ENCODE results near the gene ZFPM1.

Gene ZFPM1

GRCh38 chr16:88418869-88419268 is 34.2 kb upstream of the ZFPM1 start:
- FAIRE-seq, result no peak

- FAIRE-seq, result no peak
These were observed 33.3 kb upstream of the ZFPM1 start for GRCh38 chr16:88419790-88420189.

GRCh38 chr16:88420496-88420895 is 32.6 kb upstream of the ZFPM1 start:
- FAIRE-seq, result no peak

- FAIRE-seq, result no peak
These were observed 31.8 kb upstream of the ZFPM1 start for GRCh38 chr16:88421301-88421700.

- no peak for FAIRE-seq
These were observed 31.1 kb upstream of the ZFPM1 start for GRCh38 chr16:88421871-88422433.

- FAIRE-seq, result no peak
These were observed 30.2 kb upstream of the ZFPM1 start for GRCh38 chr16:88422733-88423447.

- no peak for FAIRE-seq
These were observed 29.6 kb upstream of the ZFPM1 start for GRCh38 chr16:88423448-88423850.

- FAIRE-seq, result no peak
These were observed 28.4 kb upstream of the ZFPM1 start for GRCh38 chr16:88424587-88425235.

GRCh38 chr16:88426018-88426417 is 27.1 kb upstream of the ZFPM1 start:
- no peak for FAIRE-seq

- FAIRE-seq, result no peak
These were observed 25.7 kb upstream of the ZFPM1 start for GRCh38 chr16:88427376-88427775.

GRCh38 chr16:88428156-88428555 is 24.9 kb upstream of the ZFPM1 start:
- FAIRE-seq, result no peak

GRCh38 chr16:88428616-88429386 is 24.3 kb upstream of the ZFPM1 start:
- no peak for FAIRE-seq

GRCh38 chr16:88429387-88430184 is 23.5 kb upstream of the ZFPM1 start:
- FAIRE-seq, result no peak

- FAIRE-seq, result no peak
These were observed 22.9 kb upstream of the ZFPM1 start for GRCh38 chr16:88430185-88430523.

GRCh38 chr16:88430524-88431446 is 22.3 kb upstream of the ZFPM1 start:
- FAIRE-seq, result no peak

GRCh38 chr16:88431651-88432050 is 21.4 kb upstream of the ZFPM1 start:
- FAIRE-seq, result no peak

- no peak for FAIRE-seq
These were observed 20.9 kb upstream of the ZFPM1 start for GRCh38 chr16:88432174-88432573.

GRCh38 chr16:88432753-88433152 is 20.3 kb upstream of the ZFPM1 start:
- FAIRE-seq, result no peak

- no peak for FAIRE-seq
These were observed 19.3 kb upstream of the ZFPM1 start for GRCh38 chr16:88433632-88434352.

- no peak for FAIRE-seq
These were observed 18.8 kb upstream of the ZFPM1 start for GRCh38 chr16:88434353-88434690.

- FAIRE-seq, result no peak
These were observed 18.3 kb upstream of the ZFPM1 start for GRCh38 chr16:88434746-88435145.

Data from endometrium (tissue), 2 donors.